NB4 (cell line): ENCODE results near the gene ZC3H12A.
"Not testable (repeated sequence)": the region's sequence is repeated elsewhere in the genome, so short reads cannot be mapped to it uniquely, and the experiment has no call there.

ENCODE experiments used
- DNase-seq: peaks from one replicate; pipeline ENCODE4 v3.0.0; 2010; ENCODE audit warnings: low read depth
- H3K4me3 ChIP-seq: one replicate; pipeline ENCODE4 v1.5.1; 2011; ENCODE audit warnings: mild to moderate bottlenecking, low read depth, low read length, moderate library complexity
- CTCF ChIP-seq: IDR thresholded peaks from one replicate; pipeline ENCODE4 v1.5.1; 2012; ENCODE audit warnings: low read depth, low read length
- MAX ChIP-seq: IDR thresholded peaks from 2 replicates; pipeline ENCODE4 v1.6.1; 2011; ENCODE audit warnings: low read depth, low read length
- MYC ChIP-seq: IDR thresholded peaks from 2 replicates; pipeline ENCODE4 v1.6.1; 2011; ENCODE audit warnings: low read depth, low read length
- POLR2A ChIP-seq: IDR thresholded peaks from 2 replicates; pipeline ENCODE4 v1.6.1; 2011; ENCODE audit warnings: mild to moderate bottlenecking; ENCODE audit not compliant: insufficient read length; ENCODE audit errors: extremely low read depth

Gene ZC3H12A

GRCh38 chr1:37497832-37498231 is 23.5 kb downstream of the ZC3H12A start:
- no peak for DNase-seq

GRCh38 chr1:37498872-37499617 is 24.7 kb downstream of the ZC3H12A start:
- DNase-seq, result no peak
- TF ChIP-seq CTCF (no peak), MYC (no peak), POLR2A (no peak), MAX (no peak)
- no peak overlapping the region for H3K4me3 ChIP-seq

More at GRCh38 chr1:37497832-37498231, 23.5 kb downstream of the ZC3H12A start:
- H3K4me3 ChIP-seq, result no peak overlapping the region
- no peak for TF ChIP-seq MYC
- no peak for TF ChIP-seq MAX
- no peak for TF ChIP-seq POLR2A
- no peak for TF ChIP-seq CTCF

- H3K4me3 ChIP-seq, result no peak overlapping the region
- DNase-seq, result no peak
- TF ChIP-seq MYC (no peak), MAX (no peak), CTCF (no peak), POLR2A (no peak)
Measured at GRCh38 chr1:37501661-37502060, 27.3 kb downstream of the ZC3H12A start.

GRCh38 chr1:37502104-37502503 is 27.7 kb downstream of the ZC3H12A start:
- no peak overlapping the region for H3K4me3 ChIP-seq
- no peak for DNase-seq
- TF ChIP-seq CTCF (no peak), POLR2A (no peak), MAX (no peak), MYC (no peak)

- H3K4me3 ChIP-seq, DNase-seq: not testable (repeated sequence)
Measured at GRCh38 chr1:37502791-37503190, 28.4 kb downstream of the ZC3H12A start.

- H3K4me3 ChIP-seq, result no peak overlapping the region
- no peak for DNase-seq
- TF ChIP-seq POLR2A, result no peak
- no peak for TF ChIP-seq CTCF
- no peak for TF ChIP-seq MAX
- no peak for TF ChIP-seq MYC
Measured at GRCh38 chr1:37506740-37507139, 32.4 kb downstream of the ZC3H12A start.
